ENCODE data around the gene ARFGEF3. TPM values are rescaled to one million over a fixed set of nuclear protein-coding genes. Genes with fewer than 3 reads are reported as not detected.

Gene ARFGEF3
- total and polyA plus RNA-seq, 3 experiments from 2014 or later, result 0.09 to 0.11 TPM; not detected in 1

- Mint-ChIP-seq H3K36me3 (no peaks in the 10 kb centered on the region), H3K9me3 (no peaks in the 10 kb centered on the region), H3K4me1 (no peaks in the 10 kb centered on the region), H3K27ac (peak overlapping the region in 1 of 8 donors; percentile 89), H3K4me3 (no peak overlapping the region), H3K27me3 (peaks cover 2 to 34% of the 10 kb centered on the region in 2 donors)
- H3K36me3 ChIP-seq (ENCODE audit: insufficient read depth, low read length), result no peaks in the 10 kb centered on the region
- no peaks in the 10 kb centered on the region for H3K27me3 ChIP-seq (ENCODE audit: insufficient read depth, low read length, poor library complexity, severe bottlenecking)
- POLR2A ChIA-PET, result no interaction called here
- no peak overlapping the region for H3K4me3 ChIP-seq (ENCODE audit: low read length)
- H3K27ac ChIP-seq (ENCODE audit: low read depth, low read length), result no peak overlapping the region
- DNase-seq, result no peak
- no peaks in the 10 kb centered on the region for H3K4me1 ChIP-seq (ENCODE audit: insufficient read depth, low read length)
- no peaks in the 10 kb centered on the region for H3K9me3 ChIP-seq (ENCODE audit: low read length)
- CTCF ChIA-PET, result no interaction called here
Observed at GRCh38 chr6:138241934-138242333, 80.2 kb downstream of the ARFGEF3 start.

GRCh38 chr6:138242987-138243592 is 81.4 kb downstream of the ARFGEF3 start:
- H3K27me3 ChIP-seq (ENCODE audit: insufficient read depth, low read length, poor library complexity, severe bottlenecking), result no peaks in the 10 kb centered on the region
- Mint-ChIP-seq H3K27ac (no peak overlapping the region), H3K27me3 (peaks cover 2 to 34% of the 10 kb centered on the region in 2 donors), H3K9me3 (no peaks in the 10 kb centered on the region), H3K36me3 (no peaks in the 10 kb centered on the region), H3K4me3 (no peak overlapping the region), H3K4me1 (no peaks in the 10 kb centered on the region)
- no peak overlapping the region for H3K4me3 ChIP-seq (ENCODE audit: low read length)
- no peaks in the 10 kb centered on the region for H3K9me3 ChIP-seq (ENCODE audit: low read length)
- no peaks in the 10 kb centered on the region for H3K4me1 ChIP-seq (ENCODE audit: insufficient read depth, low read length)
- no peaks in the 10 kb centered on the region for H3K36me3 ChIP-seq (ENCODE audit: insufficient read depth, low read length)
- H3K27ac ChIP-seq (ENCODE audit: low read depth, low read length), result no peak overlapping the region
- ChIA-PET POLR2A (no interaction called here), CTCF (no interaction called here)
- no peak for DNase-seq

- Mint-ChIP-seq H3K4me1 (no peaks in the 10 kb centered on the region), H3K4me3 (no peak overlapping the region), H3K27me3 (peaks cover 5 to 27% of the 10 kb centered on the region in 2 donors), H3K27ac (no peak overlapping the region), H3K36me3 (no peaks in the 10 kb centered on the region), H3K9me3 (no peaks in the 10 kb centered on the region)
- no peak overlapping the region for H3K4me3 ChIP-seq (ENCODE audit: low read length)
- no peaks in the 10 kb centered on the region for H3K4me1 ChIP-seq (ENCODE audit: insufficient read depth, low read length)
- no peaks in the 10 kb centered on the region for H3K9me3 ChIP-seq (ENCODE audit: low read length)
- ChIA-PET CTCF (no interaction called here), POLR2A (no interaction called here)
- no peaks in the 10 kb centered on the region for H3K27me3 ChIP-seq (ENCODE audit: insufficient read depth, low read length, poor library complexity, severe bottlenecking)
- no peak overlapping the region for H3K27ac ChIP-seq (ENCODE audit: low read depth, low read length)
- no peaks in the 10 kb centered on the region for H3K36me3 ChIP-seq (ENCODE audit: insufficient read depth, low read length)
- DNase-seq, result no peak
Observed at GRCh38 chr6:138245751-138246150, 84.0 kb downstream of the ARFGEF3 start.

- Histone ChIP-seq H3K9me3 (ENCODE audit: low read length) (no peaks in the 10 kb centered on the region), H3K27ac (ENCODE audit: low read depth, low read length) (no peak overlapping the region), H3K27me3 (ENCODE audit: insufficient read depth, low read length, poor library complexity, severe bottlenecking) (no peaks in the 10 kb centered on the region), H3K4me1 (ENCODE audit: insufficient read depth, low read length) (no peaks in the 10 kb centered on the region), H3K36me3 (ENCODE audit: insufficient read depth, low read length) (no peaks in the 10 kb centered on the region), H3K4me3 (ENCODE audit: low read length) (no peak overlapping the region)
- POLR2A ChIA-PET, result no interaction called here
- H3K36me3 Mint-ChIP-seq, result no peaks in the 10 kb centered on the region
- no peaks in the 10 kb centered on the region for H3K4me1 Mint-ChIP-seq
- DNase-seq, result no peak
- CTCF ChIA-PET, result no interaction called here
- H3K27ac Mint-ChIP-seq, result no peak overlapping the region
- no peaks in the 10 kb centered on the region for H3K9me3 Mint-ChIP-seq
- H3K4me3 Mint-ChIP-seq, result no peak overlapping the region
- peaks cover 5 to 20% of the 10 kb centered on the region in 2 donors for H3K27me3 Mint-ChIP-seq
Observed at GRCh38 chr6:138246650-138247440, 85.1 kb downstream of the ARFGEF3 start.

- no peaks in the 10 kb centered on the region for H3K27me3 ChIP-seq (ENCODE audit: insufficient read depth, low read length, poor library complexity, severe bottlenecking)
- no peaks in the 10 kb centered on the region for H3K9me3 ChIP-seq (ENCODE audit: low read length)
- POLR2A ChIA-PET, result no interaction called here
- Mint-ChIP-seq H3K4me1 (no peaks in the 10 kb centered on the region), H3K9me3 (no peaks in the 10 kb centered on the region), H3K36me3 (no peaks in the 10 kb centered on the region), H3K27ac (no peak overlapping the region), H3K27me3 (peaks cover 6 to 10% of the 10 kb centered on the region in 2 donors), H3K4me3 (no peak overlapping the region)
- H3K4me3 ChIP-seq (ENCODE audit: low read length), result no peak overlapping the region
- H3K4me1 ChIP-seq (ENCODE audit: insufficient read depth, low read length), result no peaks in the 10 kb centered on the region
- CTCF ChIA-PET, result no interaction called here
- no peak for DNase-seq
- H3K36me3 ChIP-seq (ENCODE audit: insufficient read depth, low read length), result no peaks in the 10 kb centered on the region
- no peak overlapping the region for H3K27ac ChIP-seq (ENCODE audit: low read depth, low read length)
Observed at GRCh38 chr6:138248011-138248410, 86.3 kb downstream of the ARFGEF3 start.

- DNase-seq, result no peak
- H3K9me3 ChIP-seq (ENCODE audit: low read length), result no peaks in the 10 kb centered on the region
- H3K9me3 Mint-ChIP-seq, result no peaks in the 10 kb centered on the region
- no peaks in the 10 kb centered on the region for H3K27me3 ChIP-seq (ENCODE audit: insufficient read depth, low read length, poor library complexity, severe bottlenecking)
- ChIA-PET CTCF (no interaction called here), POLR2A (no interaction called here)
- no peak overlapping the region for H3K4me3 Mint-ChIP-seq
- H3K27me3 Mint-ChIP-seq, result peaks cover 6 to 11% of the 10 kb centered on the region in 2 donors
- no peaks in the 10 kb centered on the region for H3K4me1 Mint-ChIP-seq
- H3K36me3 ChIP-seq (ENCODE audit: insufficient read depth, low read length), result no peaks in the 10 kb centered on the region
- H3K27ac ChIP-seq (ENCODE audit: low read depth, low read length), result no peak overlapping the region
- H3K27ac Mint-ChIP-seq, result no peak overlapping the region
- no peak overlapping the region for H3K4me3 ChIP-seq (ENCODE audit: low read length)
- no peaks in the 10 kb centered on the region for H3K4me1 ChIP-seq (ENCODE audit: insufficient read depth, low read length)
- H3K36me3 Mint-ChIP-seq, result no peaks in the 10 kb centered on the region
Observed at GRCh38 chr6:138248878-138249277, 87.1 kb downstream of the ARFGEF3 start.

GRCh38 chr6:138250053-138250452 is 88.3 kb downstream of the ARFGEF3 start:
- DNase-seq, result no peak
- H3K27ac ChIP-seq (ENCODE audit: low read depth, low read length), result no peak overlapping the region
- H3K4me1 Mint-ChIP-seq, result no peaks in the 10 kb centered on the region
- H3K4me1 ChIP-seq (ENCODE audit: insufficient read depth, low read length), result no peaks in the 10 kb centered on the region
- ChIA-PET POLR2A (no interaction called here), CTCF (no interaction called here)
- H3K27me3 Mint-ChIP-seq, result peaks cover 7% of the 10 kb centered on the region in 2 donors
- no peak overlapping the region for H3K27ac Mint-ChIP-seq
- no peaks in the 10 kb centered on the region for H3K9me3 ChIP-seq (ENCODE audit: low read length)
- no peaks in the 10 kb centered on the region for H3K36me3 ChIP-seq (ENCODE audit: insufficient read depth, low read length)
- H3K9me3 Mint-ChIP-seq, result no peaks in the 10 kb centered on the region
- no peak overlapping the region for H3K4me3 Mint-ChIP-seq
- no peaks in the 10 kb centered on the region for H3K36me3 Mint-ChIP-seq
- no peak overlapping the region for H3K4me3 ChIP-seq (ENCODE audit: low read length)
- no peaks in the 10 kb centered on the region for H3K27me3 ChIP-seq (ENCODE audit: insufficient read depth, low read length, poor library complexity, severe bottlenecking)

- H3K27me3 Mint-ChIP-seq, result peaks cover 8% of the 10 kb centered on the region in 2 donors
- no peaks in the 10 kb centered on the region for H3K9me3 ChIP-seq (ENCODE audit: low read length)
- H3K27ac ChIP-seq (ENCODE audit: low read depth, low read length), result no peak overlapping the region
- ChIA-PET POLR2A (no interaction called here), CTCF (no interaction called here)
- no peaks in the 10 kb centered on the region for H3K36me3 Mint-ChIP-seq
- H3K27ac Mint-ChIP-seq, result no peak overlapping the region
- no peak overlapping the region for H3K4me3 Mint-ChIP-seq
- no peaks in the 10 kb centered on the region for H3K4me1 ChIP-seq (ENCODE audit: insufficient read depth, low read length)
- H3K9me3 Mint-ChIP-seq, result no peaks in the 10 kb centered on the region
- H3K27me3 ChIP-seq (ENCODE audit: insufficient read depth, low read length, poor library complexity, severe bottlenecking), result no peaks in the 10 kb centered on the region
- H3K4me3 ChIP-seq (ENCODE audit: low read length), result no peak overlapping the region
- no peak for DNase-seq
- no peaks in the 10 kb centered on the region for H3K36me3 ChIP-seq (ENCODE audit: insufficient read depth, low read length)
- H3K4me1 Mint-ChIP-seq, result no peaks in the 10 kb centered on the region
Observed at GRCh38 chr6:138250513-138251247, 88.9 kb downstream of the ARFGEF3 start.
